Astrocyte (in vitro differentiated cells and primary cell): ENCODE results near the gene EIF4G3. TPM values are rescaled to one million over a fixed set of nuclear protein-coding genes. Genes with fewer than 3 reads are reported as not detected.

ENCODE experiments used
- DNase-seq: peaks from one replicate; pipeline ENCODE4 v3.0.0-alpha.2; 2010; ENCODE audit warnings: low read depth
- FAIRE-seq: peaks from 2 replicates; lab custom pipeline; 2011; peaks lifted over from hg19 to GRCh38; lab: Jason Lieb, UNC
- H2AFZ ChIP-seq: 2 replicates; pipeline ENCODE4 v1.6.0; 2012; ENCODE audit warnings: low read depth, low read length, inconsistent platforms
- H3K27ac ChIP-seq: 2 replicates; pipeline ENCODE4 v1.5.1; 2011; ENCODE audit warnings: low read depth, low read length, inconsistent platforms
- H3K27me3 ChIP-seq: 2 replicates; pipeline ENCODE4 v1.6.0; 2011; ENCODE audit warnings: low read length, inconsistent platforms; ENCODE audit not compliant: insufficient read depth
- H3K36me3 ChIP-seq: 2 replicates; pipeline ENCODE4 v1.5.1; 2011; ENCODE audit warnings: low read length, inconsistent platforms; ENCODE audit not compliant: insufficient read depth
- H3K4me1 ChIP-seq: 2 replicates; pipeline ENCODE4 v1.5.1; 2011; ENCODE audit warnings: low read length, inconsistent platforms; ENCODE audit not compliant: insufficient read depth
- H3K4me2 ChIP-seq: 2 replicates; pipeline ENCODE4 v1.6.0; 2012; ENCODE audit warnings: low read length, inconsistent platforms
- H3K4me3 ChIP-seq: 2 replicates; pipeline ENCODE4 v1.5.1; 2011; ENCODE audit warnings: low read depth, mild to moderate bottlenecking, low read length, inconsistent platforms; ENCODE audit not compliant: insufficient read depth
- H3K79me2 ChIP-seq: 2 replicates; pipeline ENCODE4 v1.6.0; 2012; ENCODE audit warnings: mild to moderate bottlenecking, low read length, inconsistent platforms; ENCODE audit not compliant: insufficient read depth
- H3K9ac ChIP-seq: 2 replicates; pipeline ENCODE4 v1.6.0; 2012; ENCODE audit warnings: mild to moderate bottlenecking, low read length, inconsistent platforms
- H3K9me3 ChIP-seq: 2 replicates; pipeline ENCODE4 v1.5.1; 2012; ENCODE audit warnings: low read depth, mild to moderate bottlenecking, low read length, inconsistent platforms; ENCODE audit not compliant: insufficient read depth
- H4K20me1 ChIP-seq: 2 replicates; pipeline ENCODE4 v1.6.0; 2012; ENCODE audit warnings: low read length, inconsistent platforms; ENCODE audit not compliant: insufficient read depth
- H3K27ac Mint-ChIP-seq: one replicate; pipeline ENCODE4 v1.8.0; 2021; ENCODE audit warnings: mild to moderate bottlenecking, mixed read lengths; ENCODE audit not compliant: unreplicated experiment
- H3K27me3 Mint-ChIP-seq: one replicate; pipeline ENCODE4 v1.8.0; 2021; ENCODE audit warnings: low read depth, mixed read lengths; ENCODE audit not compliant: unreplicated experiment
- H3K36me3 Mint-ChIP-seq: one replicate; pipeline ENCODE4 v1.8.0; 2021; ENCODE audit warnings: low read depth, mixed read lengths; ENCODE audit not compliant: unreplicated experiment
- H3K4me1 Mint-ChIP-seq: one replicate; pipeline ENCODE4 v1.8.0; 2021; ENCODE audit warnings: low read depth, mixed read lengths; ENCODE audit not compliant: unreplicated experiment
- H3K4me3 Mint-ChIP-seq: one replicate; pipeline ENCODE4 v1.8.0; 2021; ENCODE audit warnings: mild to moderate bottlenecking, moderate library complexity, mixed read lengths; ENCODE audit not compliant: unreplicated experiment
- H3K9me3 Mint-ChIP-seq: one replicate; pipeline ENCODE4 v1.8.0; 2021; ENCODE audit warnings: mild to moderate bottlenecking, mixed read lengths; ENCODE audit not compliant: unreplicated experiment
- EZH2 ChIP-seq: IDR thresholded peaks from 2 replicates; pipeline ENCODE4 v1.6.1; 2012; ENCODE audit warnings: mild to moderate bottlenecking, low read length, inconsistent platforms; ENCODE audit not compliant: insufficient read depth
- total RNA-seq: library from RNA; stranded (reverse); gene quantifications from 2 replicates; pipeline ENCODE4 v1.2.1, GENCODE V29; 2021
- TF ChIP-seq, protein P1 (sequence below): IDR thresholded peaks from 2 replicates; pipeline ENCODE4 v1.5.1; 2011; ENCODE audit warnings: low read depth, mild to moderate bottlenecking, inconsistent platforms, low read length, moderate library complexity; ENCODE audit not compliant: insufficient read depth

Gene EIF4G3
- total RNA-seq, 1 donor from 2014 or later: 76.1 TPM

DNA sequence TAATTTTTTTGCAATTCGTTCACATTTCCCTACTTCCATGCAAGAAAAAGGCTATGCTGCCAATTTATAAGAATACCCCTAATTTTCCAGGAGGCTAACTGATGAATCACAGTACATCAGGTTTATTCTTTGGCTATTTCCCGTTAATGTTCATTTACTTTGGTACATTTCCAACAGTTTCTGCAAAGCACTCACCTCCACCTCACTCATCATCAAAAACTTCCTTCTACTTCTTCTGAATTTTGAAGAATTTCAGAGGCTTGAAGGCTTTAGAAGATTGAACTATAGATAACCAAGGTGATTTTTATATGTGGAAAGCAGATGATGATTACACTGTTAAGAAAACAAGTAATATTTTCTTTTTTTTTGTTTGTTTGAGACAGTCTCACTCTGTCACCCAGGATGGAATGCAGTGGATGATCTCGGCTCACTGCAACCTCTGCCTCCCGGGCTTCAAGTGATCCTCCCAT, 329.1 kb downstream of the EIF4G3 start:
- H3K4me3 Mint-ChIP-seq: no peak overlapping the region
- H3K27me3 Mint-ChIP-seq: no peaks in the 10 kb centered on the region
- H3K36me3 Mint-ChIP-seq: peaks cover 15% of the 10 kb centered on the region
- Histone ChIP-seq H3K9ac (no peak overlapping the region), H3K4me3 (no peak overlapping the region), H3K27ac (peak overlapping the region; percentile 25), H2AFZ (no peak overlapping the region), H4K20me1 (peaks cover 9% of the 10 kb centered on the region), H3K4me1 (peaks cover 14% of the 10 kb centered on the region), H3K27me3 (no peaks in the 10 kb centered on the region), H3K79me2 (no peaks in the 10 kb centered on the region), H3K36me3 (peaks cover 8% of the 10 kb centered on the region), H3K9me3 (no peaks in the 10 kb centered on the region), H3K4me2 (peak overlapping the region; percentile 52)
- FAIRE-seq (no peak), DNase-seq (peak; percentile 87)
- H3K27ac Mint-ChIP-seq: no peak overlapping the region
- H3K4me1 Mint-ChIP-seq: no peaks in the 10 kb centered on the region
- TF ChIP-seq, protein P1, sequence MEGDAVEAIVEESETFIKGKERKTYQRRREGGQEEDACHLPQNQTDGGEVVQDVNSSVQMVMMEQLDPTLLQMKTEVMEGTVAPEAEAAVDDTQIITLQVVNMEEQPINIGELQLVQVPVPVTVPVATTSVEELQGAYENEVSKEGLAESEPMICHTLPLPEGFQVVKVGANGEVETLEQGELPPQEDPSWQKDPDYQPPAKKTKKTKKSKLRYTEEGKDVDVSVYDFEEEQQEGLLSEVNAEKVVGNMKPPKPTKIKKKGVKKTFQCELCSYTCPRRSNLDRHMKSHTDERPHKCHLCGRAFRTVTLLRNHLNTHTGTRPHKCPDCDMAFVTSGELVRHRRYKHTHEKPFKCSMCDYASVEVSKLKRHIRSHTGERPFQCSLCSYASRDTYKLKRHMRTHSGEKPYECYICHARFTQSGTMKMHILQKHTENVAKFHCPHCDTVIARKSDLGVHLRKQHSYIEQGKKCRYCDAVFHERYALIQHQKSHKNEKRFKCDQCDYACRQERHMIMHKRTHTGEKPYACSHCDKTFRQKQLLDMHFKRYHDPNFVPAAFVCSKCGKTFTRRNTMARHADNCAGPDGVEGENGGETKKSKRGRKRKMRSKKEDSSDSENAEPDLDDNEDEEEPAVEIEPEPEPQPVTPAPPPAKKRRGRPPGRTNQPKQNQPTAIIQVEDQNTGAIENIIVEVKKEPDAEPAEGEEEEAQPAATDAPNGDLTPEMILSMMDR: no peak
- no peak for TF ChIP-seq EZH2
- H3K9me3 Mint-ChIP-seq: no peaks in the 10 kb centered on the region

DNA sequence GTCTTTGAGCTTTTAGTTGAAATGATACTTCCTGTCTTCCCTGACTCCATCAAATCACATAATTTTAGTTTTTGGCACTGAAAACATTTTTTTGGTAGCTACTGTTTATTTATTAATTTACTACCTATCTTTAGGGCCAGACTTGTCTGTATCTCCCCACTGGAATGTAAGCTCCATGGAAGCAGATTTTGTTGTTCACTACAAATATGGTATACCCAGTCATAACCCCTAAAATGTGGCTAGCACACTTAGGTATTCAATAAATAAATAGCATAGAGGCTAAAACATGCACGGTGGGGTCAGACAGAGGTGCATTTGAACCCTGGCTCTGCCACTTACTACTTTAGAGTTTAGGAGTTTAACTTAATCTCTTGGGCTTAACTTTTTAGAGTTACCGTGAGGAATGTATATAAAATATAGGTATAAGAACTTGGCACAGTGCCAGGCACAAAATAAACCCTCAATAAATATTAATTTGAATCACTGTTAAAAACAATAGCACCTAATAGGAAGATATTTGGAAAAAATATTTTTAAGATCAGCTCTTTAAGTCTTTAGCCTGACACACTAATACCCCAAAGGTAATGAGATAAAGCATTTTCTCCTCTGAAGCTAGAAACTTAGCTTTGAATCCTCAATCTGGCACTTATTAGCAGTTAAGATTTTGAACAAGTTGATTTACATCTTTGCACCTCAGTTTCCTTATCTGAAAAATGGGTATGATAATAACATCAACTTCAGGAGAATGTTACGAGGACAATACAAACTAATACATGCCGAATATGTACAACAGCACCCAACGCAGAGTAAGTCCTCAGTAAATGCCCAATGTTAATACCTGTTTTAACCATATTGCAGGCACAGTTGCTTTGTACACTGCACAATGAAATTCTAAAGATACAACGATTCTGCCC, 330.0 kb downstream of the EIF4G3 start:
- no peaks in the 10 kb centered on the region for H3K9me3 Mint-ChIP-seq
- DNase-seq (peak; percentile 22), FAIRE-seq (no peak)
- no peaks in the 10 kb centered on the region for H3K27me3 ChIP-seq
- H3K27ac Mint-ChIP-seq: no peak overlapping the region
- H2AFZ ChIP-seq: no peak overlapping the region
- H3K9ac ChIP-seq: no peak overlapping the region
- peak overlapping the region; percentile 52 for H3K4me2 ChIP-seq
- peaks cover 8% of the 10 kb centered on the region for H3K36me3 ChIP-seq
- H3K27ac ChIP-seq: peak overlapping the region; percentile 21
- TF ChIP-seq, protein P1: no peak
- no peak for TF ChIP-seq EZH2
- H3K36me3 Mint-ChIP-seq: peaks cover 15% of the 10 kb centered on the region
- H3K4me1 ChIP-seq: peaks cover 14% of the 10 kb centered on the region
- H4K20me1 ChIP-seq: peaks cover 9% of the 10 kb centered on the region
- no peak overlapping the region for H3K4me3 Mint-ChIP-seq
- H3K27me3 Mint-ChIP-seq: no peaks in the 10 kb centered on the region
- H3K4me1 Mint-ChIP-seq: no peaks in the 10 kb centered on the region
- H3K79me2 ChIP-seq: no peaks in the 10 kb centered on the region
- H3K9me3 ChIP-seq: no peaks in the 10 kb centered on the region
- H3K4me3 ChIP-seq: no peak overlapping the region

DNA sequence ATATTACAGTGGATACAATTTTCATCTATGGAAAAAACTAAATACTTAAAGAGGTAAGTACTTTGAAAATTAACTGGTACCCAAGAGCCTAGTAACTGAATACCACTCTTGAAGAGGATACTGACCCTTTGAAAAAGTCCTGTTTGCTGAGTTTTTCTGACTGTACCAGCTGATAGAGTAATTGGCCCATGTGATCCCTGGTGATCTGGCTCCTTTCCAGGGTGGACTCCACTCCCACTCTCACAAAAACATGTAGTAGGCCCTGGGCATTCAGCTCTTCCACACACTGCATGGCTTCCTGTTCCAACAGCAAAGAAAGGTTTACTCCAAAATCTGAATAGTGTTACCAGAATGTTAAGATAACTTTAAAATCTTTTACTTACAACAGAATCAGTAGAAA, 336.0 kb downstream of the EIF4G3 start:
- Mint-ChIP-seq H3K9me3 (no peaks in the 10 kb centered on the region), H3K4me3 (no peak overlapping the region), H3K27me3 (no peaks in the 10 kb centered on the region), H3K27ac (no peak overlapping the region), H3K4me1 (peaks cover 3% of the 10 kb centered on the region), H3K36me3 (peaks cover 10% of the 10 kb centered on the region)
- H3K4me1 ChIP-seq: no peaks in the 10 kb centered on the region
- peaks cover 14% of the 10 kb centered on the region for H3K36me3 ChIP-seq
- H3K9ac ChIP-seq: no peak overlapping the region
- H4K20me1 ChIP-seq: no peaks in the 10 kb centered on the region
- FAIRE-seq: no peak
- DNase-seq: no peak
- TF ChIP-seq EZH2: no peak
- TF ChIP-seq, protein P1: no peak
- no peak overlapping the region for H3K4me3 ChIP-seq
- no peaks in the 10 kb centered on the region for H3K27me3 ChIP-seq
- no peak overlapping the region for H2AFZ ChIP-seq
- H3K79me2 ChIP-seq: no peaks in the 10 kb centered on the region
- no peak overlapping the region for H3K27ac ChIP-seq
- no peak overlapping the region for H3K4me2 ChIP-seq
- H3K9me3 ChIP-seq: no peaks in the 10 kb centered on the region
